T-helper 9 cell (primary cell): ENCODE data around the gene STK32B.

Experiments
- DNase-seq: peaks from one replicate; pipeline ENCODE4 v3.0.0-alpha.2; 2020

Gene STK32B

GRCh38 chr4:5478169-5478568, 426.9 kb downstream of the STK32B start:
- DNase-seq: no peak

DNA sequence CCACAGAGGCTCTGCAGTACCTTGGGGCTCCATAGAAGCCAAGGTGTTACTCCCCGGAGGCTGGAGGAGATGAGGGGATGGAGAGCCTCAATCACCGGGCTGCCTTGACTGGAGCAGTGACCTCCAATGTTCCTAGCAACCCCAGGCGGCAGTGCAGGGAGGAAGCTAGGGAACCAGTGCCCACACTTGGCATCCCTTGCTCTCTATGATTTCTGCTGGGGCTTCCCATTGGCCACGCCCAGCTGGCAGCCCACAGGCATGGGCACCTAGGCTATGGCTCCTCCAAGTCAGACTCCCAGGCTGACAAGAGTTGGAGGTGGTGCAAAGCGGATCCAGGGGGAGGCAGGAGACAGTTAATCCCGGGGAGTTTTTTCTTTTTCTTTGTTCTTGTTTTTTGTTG, 427.4 kb downstream of the STK32B start:
- no peak for DNase-seq

DNA sequence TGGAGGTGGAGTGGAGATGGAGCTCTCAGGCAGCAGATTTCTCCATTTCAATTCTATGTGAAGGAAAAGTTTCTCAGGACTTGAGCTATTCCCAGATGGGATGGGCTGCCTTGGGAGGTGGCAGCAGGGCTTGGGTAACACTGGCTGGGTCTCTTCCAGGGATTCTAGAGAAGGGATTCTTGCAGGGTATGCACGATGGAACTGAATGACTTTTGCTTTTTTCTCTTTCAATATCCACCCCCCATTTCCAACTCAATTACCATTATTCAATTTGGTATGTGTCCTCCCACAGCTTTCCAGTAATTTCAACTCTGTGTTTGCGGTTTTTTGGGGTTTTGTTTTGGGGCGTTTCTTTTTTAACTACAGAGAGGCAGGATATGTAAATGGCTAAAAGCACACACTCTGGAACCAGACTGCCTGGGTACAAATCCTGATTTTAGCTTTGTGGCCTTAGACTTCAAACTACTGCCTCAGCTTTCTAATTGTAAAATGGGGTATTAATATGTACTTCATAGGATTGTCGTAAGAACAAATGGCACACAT, 428.3 kb downstream of the STK32B start:
- no peak for DNase-seq

DNA sequence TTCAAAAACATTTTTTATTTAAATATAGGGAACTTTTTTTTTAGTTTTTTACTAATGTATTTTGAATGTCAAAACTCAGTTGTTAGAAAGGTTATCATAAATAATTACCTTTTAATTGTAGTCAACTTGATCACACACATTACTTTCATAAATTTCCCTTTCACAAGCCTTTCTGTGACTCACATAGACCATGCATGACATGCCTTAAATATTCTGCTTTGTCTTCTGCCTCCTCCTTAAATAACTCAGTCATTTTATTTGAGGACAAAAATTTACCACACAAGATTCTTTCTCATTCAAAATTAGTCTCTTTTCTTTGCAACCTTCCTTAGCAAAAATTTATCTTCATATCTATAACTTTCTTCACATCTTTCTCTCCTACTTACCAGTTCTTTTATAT, 437.1 kb downstream of the STK32B start:
- DNase-seq: no peak

DNA sequence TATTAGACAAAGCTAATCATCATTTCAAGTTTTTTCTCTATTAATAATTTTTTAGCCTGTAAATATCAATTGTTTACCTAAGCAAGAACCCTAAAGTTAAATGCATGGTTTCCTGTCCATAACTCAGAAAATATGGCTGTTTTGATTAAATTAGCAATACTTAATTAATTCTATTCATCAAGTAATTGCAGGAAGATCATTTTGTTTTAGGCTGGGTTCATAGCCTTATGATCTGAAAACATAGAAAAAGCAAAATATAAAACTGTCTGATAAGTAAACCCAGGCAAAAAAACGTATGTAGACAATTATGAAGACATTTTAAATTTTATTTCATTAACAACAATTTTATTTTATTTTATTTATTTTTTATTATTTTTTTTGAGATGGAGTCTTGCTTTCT, 438.0 kb downstream of the STK32B start:
- no peak for DNase-seq

GRCh38 chr4:5497489-5497888, 446.2 kb downstream of the STK32B start:
- DNase-seq: no peak

GRCh38 chr4:5500165-5500564, 448.9 kb downstream of the STK32B start:
- no peak for DNase-seq

GRCh38 chr4:5503336-5503936, 452.2 kb downstream of the STK32B start:
- DNase-seq: no peak

- DNase-seq: no peak
Measured at GRCh38 chr4:5504486-5504885, 453.2 kb downstream of the STK32B start.

DNA sequence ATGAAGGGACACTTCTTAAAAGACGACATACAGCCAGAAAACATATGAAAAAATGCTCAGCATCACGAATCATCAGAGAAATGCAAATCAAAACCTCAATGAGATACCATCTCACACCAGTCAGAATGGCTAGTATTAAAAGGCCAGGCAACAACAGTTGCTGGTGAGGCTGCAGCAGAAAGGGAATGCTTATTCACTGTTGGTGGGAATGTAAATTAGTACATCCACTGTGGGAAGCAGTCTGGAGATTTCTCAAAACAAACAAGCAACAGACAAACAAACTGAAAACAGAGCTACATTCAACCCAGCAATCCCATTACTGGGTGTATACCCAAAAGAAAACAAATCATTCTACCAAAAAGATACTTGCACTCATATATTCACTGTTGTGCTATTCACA, 459.2 kb downstream of the STK32B start:
- DNase-seq: no peak

DNA sequence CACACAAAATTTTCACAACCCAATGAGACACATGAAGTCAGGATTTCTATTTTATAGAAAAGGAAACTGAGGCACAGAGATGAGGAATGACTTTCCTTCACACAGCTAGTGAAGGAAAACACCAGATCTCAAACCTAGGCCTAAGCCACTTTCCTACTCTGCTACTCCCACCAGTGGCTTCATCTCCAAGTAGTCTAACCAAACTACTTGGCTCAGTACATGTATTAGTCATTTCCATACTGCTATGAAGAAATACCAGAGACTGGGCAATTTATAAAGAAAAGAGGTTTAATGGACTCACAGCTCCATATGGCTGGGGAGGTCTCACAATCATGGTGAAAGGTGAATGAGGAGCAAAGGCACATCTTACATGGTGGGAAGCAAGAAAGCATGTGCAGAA, 460.5 kb downstream of the STK32B start:
- DNase-seq: no peak

DNA sequence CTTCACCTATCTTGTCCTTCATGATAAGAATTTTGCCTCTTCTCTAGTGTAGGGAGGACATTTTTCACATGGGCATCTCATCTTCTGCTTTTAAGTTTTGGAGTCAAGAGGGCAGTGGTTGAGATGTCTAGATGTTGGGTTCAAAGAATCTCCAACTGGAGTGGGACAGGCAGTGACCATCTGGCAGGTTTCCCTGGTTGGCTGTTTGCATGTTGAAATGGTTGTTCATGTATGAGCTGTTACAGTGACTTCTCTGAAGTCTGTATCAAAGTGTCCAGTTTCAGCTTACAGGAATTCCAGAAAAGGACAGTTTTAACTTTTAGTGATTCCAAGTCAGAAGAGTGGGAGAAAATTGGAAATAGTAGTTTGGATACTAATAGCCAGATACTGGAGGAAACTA, 464.4 kb downstream of the STK32B start:
- no peak for DNase-seq

DNA sequence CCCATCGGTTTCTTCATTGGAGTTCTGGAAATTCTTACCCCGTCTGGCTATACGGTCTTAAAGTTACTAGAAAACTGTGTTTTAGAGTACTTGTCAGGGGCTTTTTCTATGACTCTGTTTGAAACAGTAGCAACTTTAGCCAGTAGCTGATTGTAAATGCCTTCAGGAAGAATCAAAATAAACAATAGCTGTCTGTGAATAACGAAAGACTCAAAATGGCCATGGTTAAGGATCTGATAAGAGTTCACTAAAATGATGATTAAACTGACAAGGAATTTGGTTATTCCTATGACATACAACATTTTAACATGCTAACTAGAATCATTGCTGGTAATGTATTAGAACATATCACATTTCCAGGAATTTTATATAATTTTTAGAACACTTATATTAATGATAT, 466.1 kb downstream of the STK32B start:
- no peak for DNase-seq

- no peak for DNase-seq
Measured at GRCh38 chr4:5524446-5525299, 473.4 kb downstream of the STK32B start.

DNA sequence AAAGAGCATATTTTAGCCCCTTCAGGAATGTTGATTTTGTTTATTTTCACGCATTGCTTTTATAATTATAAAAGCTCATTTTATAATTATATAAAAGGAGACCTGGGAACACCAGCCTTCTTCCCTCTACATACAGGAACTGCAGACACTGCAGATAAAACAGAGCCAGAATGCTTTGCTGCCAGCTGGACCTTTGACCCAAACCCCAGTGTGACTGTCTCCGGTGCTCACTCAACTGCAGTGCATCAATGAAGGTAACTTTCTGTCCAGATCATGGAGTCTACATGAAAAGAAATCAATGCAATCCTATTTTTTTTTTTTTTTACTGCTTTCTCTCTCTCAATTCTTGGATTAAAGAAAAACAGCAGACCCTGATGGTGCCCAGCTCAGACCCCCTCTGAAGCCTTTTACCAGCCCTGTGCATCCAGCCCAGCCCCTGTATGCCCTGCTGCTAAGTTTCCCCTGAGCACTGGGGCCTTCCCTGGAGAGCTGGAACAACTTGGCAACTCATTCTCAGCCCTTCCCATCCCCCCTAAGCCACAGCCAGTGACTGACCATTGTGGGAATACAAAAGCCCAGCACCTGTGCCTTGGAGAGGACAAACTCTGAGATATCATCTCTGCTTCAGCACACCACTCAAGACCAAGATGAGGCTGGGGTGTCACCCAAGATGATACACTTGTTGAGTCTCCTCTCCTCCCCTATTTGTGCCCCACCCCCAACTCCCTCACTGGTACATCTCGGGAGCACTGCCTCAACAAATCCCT, 475.0 kb downstream of the STK32B start:
- DNase-seq: no peak

- DNase-seq: no peak
Measured at GRCh38 chr4:5527211-5527610, 475.9 kb downstream of the STK32B start.

GRCh38 chr4:5528031-5528436, 476.8 kb downstream of the STK32B start:
- no peak for DNase-seq

DNA sequence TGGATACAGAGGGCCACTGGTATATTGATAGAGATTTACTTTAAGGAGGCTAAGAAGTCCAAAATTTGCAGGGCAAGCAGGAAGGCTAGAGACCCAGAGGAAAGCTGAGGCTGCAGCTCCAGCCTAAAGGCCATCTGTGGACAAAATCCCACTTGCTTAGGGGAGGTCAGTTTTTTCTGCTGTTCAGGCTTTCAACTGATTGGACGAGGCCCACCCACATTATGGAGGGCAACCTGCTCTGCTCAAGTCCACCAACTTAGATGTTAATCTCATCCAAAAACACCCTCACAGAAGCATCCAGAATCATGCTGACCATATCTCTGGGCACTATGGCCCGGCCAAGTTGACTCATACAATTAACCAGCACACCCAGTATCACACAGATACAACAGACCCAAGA, 480.8 kb downstream of the STK32B start:
- no peak for DNase-seq

- DNase-seq: no peak
Measured at GRCh38 chr4:5539584-5539983, 488.3 kb downstream of the STK32B start.

- no peak for DNase-seq
Measured at GRCh38 chr4:5541169-5541568, 489.9 kb downstream of the STK32B start.

GRCh38 chr4:5543681-5544080, 492.4 kb downstream of the STK32B start:
- no peak for DNase-seq

- no peak for DNase-seq
Measured at GRCh38 chr4:5544762-5545161, 493.5 kb downstream of the STK32B start.

- DNase-seq: no peak
Measured at GRCh38 chr4:5545271-5545670, 494.0 kb downstream of the STK32B start.
